T-cell (primary cell): ENCODE results near the gene UBA5. TPM values are rescaled to one million over a fixed set of nuclear protein-coding genes. Genes with fewer than 3 reads are reported as not detected.

Experiments
- ATAC-seq, 4 experiments: fragments of 200-7000 bp in 3 of 4; fragments of 150-1000 bp in 1 of 4; cut with Tn5 transposase; replicated peaks in 1 of 4; 1 replicate in 3 of 4; 2 replicates in 1 of 4; pipeline ENCODE4 v1.10.0; 2021; ENCODE audit warnings: moderate library complexity in 3 of 4, mild to moderate bottlenecking in 2 of 4, moderate number of reproducible peaks in 1 of 4
- CTCF ChIA-PET, 2 donors: fragments of 300-600 bp; sonication (Branson Sonifier 250); formaldehyde crosslinking; loops; one replicate each; lab custom pipeline; 2022; ENCODE audit warnings: antibody characterized with exemption in 2 of 2; lab: Charles Lee
- POLR2A ChIA-PET, 2 donors: fragments of 300-600 bp; sonication (Branson Sonifier 250); formaldehyde crosslinking; loops; one replicate each; lab custom pipeline; 2022; ENCODE audit warnings: antibody characterized with exemption in 2 of 2; lab: Charles Lee
- DNase-seq, 35 experiments: peaks; one replicate each; pipeline versions ENCODE4 v3.0.0 to v3.0.0-alpha.2; 2013 to 2023
- H3K27ac ChIP-seq: one replicate; pipeline ENCODE4 v1.5.1; 2013; ENCODE audit warnings: low read length
- H3K27me3 ChIP-seq, 2 experiments: replicated peaks in 1 of 2; 1 replicate in 1 of 2; 2 replicates in 1 of 2; pipeline versions ENCODE4 v1.6.1 to v1.7.0; 2013; ENCODE audit warnings: low read length in 1 of 2, mixed read lengths in 1 of 2; ENCODE audit not compliant: control insufficient read depth in 2 of 2, insufficient read depth in 2 of 2; ENCODE audit errors: extremely low read depth in 1 of 2
- H3K36me3 ChIP-seq, 2 donors: 1 replicate in 1 of 2; 2 replicates in 1 of 2; pipeline versions ENCODE4 v1.6.1 to v1.7.0; 2013; ENCODE audit warnings: low read length in 1 of 2; ENCODE audit not compliant: control insufficient read depth in 2 of 2, insufficient read depth in 1 of 2; ENCODE audit errors: extremely low read depth in 1 of 2
- H3K4me1 ChIP-seq, 2 experiments: 1 replicate in 1 of 2; 2 replicates in 1 of 2; pipeline versions ENCODE4 v1.6.1 to v1.7.0; 2013; ENCODE audit warnings: low read length in 2 of 2, mixed read lengths in 1 of 2; ENCODE audit not compliant: insufficient read depth in 2 of 2, control insufficient read depth in 1 of 2; ENCODE audit errors: extremely low read depth in 1 of 2
- H3K4me3 ChIP-seq, 2 donors: 1 replicate in 1 of 2; 2 replicates in 1 of 2; pipeline versions ENCODE4 v1.5.1 to v1.7.0; 2013; ENCODE audit warnings: mild to moderate bottlenecking in 2 of 2, low read length in 1 of 2, moderate library complexity in 1 of 2; ENCODE audit not compliant: control insufficient read depth in 1 of 2; ENCODE audit errors: extremely low read depth in 1 of 2
- H3K9me3 ChIP-seq: 2 replicates; pipeline ENCODE4 v1.7.0; 2013
- H3K27ac Mint-ChIP-seq, 2 donors: one replicate each; pipeline ENCODE4 v1.8.0; 2020 to 2021; ENCODE audit warnings: mild to moderate bottlenecking in 2 of 2, mixed read lengths in 2 of 2
- H3K27me3 Mint-ChIP-seq, 2 donors: one replicate each; pipeline ENCODE4 v1.8.0; 2021 to 2022; ENCODE audit warnings: mixed read lengths in 2 of 2
- H3K36me3 Mint-ChIP-seq: one replicate; pipeline ENCODE4 v1.8.0; 2021; ENCODE audit warnings: mixed read lengths
- H3K4me1 Mint-ChIP-seq, 3 donors: one replicate each; pipeline ENCODE4 v1.8.0; 2020 to 2022; ENCODE audit warnings: mixed read lengths in 3 of 3, mild to moderate bottlenecking in 1 of 3
- H3K4me3 Mint-ChIP-seq, 3 donors: one replicate each; pipeline ENCODE4 v1.8.0; 2020 to 2022; ENCODE audit warnings: mild to moderate bottlenecking in 3 of 3, mixed read lengths in 3 of 3, moderate library complexity in 3 of 3
- H3K9me3 Mint-ChIP-seq, 3 donors: one replicate each; pipeline ENCODE4 v1.8.0; 2020 to 2022; ENCODE audit warnings: mixed read lengths in 3 of 3
- WGBS: methylation state at CpG from one replicate; pipeline ENCODE4 v1.1.5; 2013; ENCODE audit warnings: missing lambda C conversion rate; ENCODE audit not compliant: insufficient coverage; 5-methylcytosine and 5-hydroxymethylcytosine counted together
- total RNA-seq, 35 experiments: library from RNA in 6 of 35; stranded (reverse) in 6 of 35; fragments of 120-200 nt in 1 of 35; gene quantifications; one replicate each; pipeline versions ENCODE4 v1.2.1 to v1.2.4 and lab custom pipeline; 2013 to 2026

Gene UBA5
- total RNA-seq, 5 donors from 2014 or later (not counting 1 experiment from before 2014, with no cell fraction given): 24.7 to 42.2 (median 27.7) TPM

- Histone ChIP-seq H3K4me3 (no peak overlapping the region), H3K4me1 (peaks cover 0 to 3% of the 10 kb centered on the region in 2 experiments), H3K27ac (no peak overlapping the region), H3K36me3 (peaks cover 0 to 21% of the 10 kb centered on the region in 2 donors), H3K27me3 (no peaks in the 10 kb centered on the region), H3K9me3 (no peaks in the 10 kb centered on the region)
- DNase-seq (no peak), ATAC-seq (no peak)
- H3K4me1 Mint-ChIP-seq: peaks cover 0 to 11% (median 4%) of the 10 kb centered on the region in 3 donors
- no peak overlapping the region for H3K27ac Mint-ChIP-seq
- POLR2A ChIA-PET: interaction anchor here in 1 of 2 donors (0.6 kb wide), 2 partner anchors 53 to 265 kb away, joined by 4 read pairs; no protein-coding TSS in a partner anchor
- H3K9me3 Mint-ChIP-seq: no peaks in the 10 kb centered on the region
- H3K27me3 Mint-ChIP-seq: no peaks in the 10 kb centered on the region
- peaks cover 51% of the 10 kb centered on the region for H3K36me3 Mint-ChIP-seq
- no CpG with 5 or more reads among the region's 1 CpG for WGBS
- CTCF ChIA-PET: interaction anchor here in 1 of 2 donors (0.9 kb wide), 1 partner anchor 28 kb away, joined by 3 read pairs; no protein-coding TSS in a partner anchor
- H3K4me3 Mint-ChIP-seq: no peak overlapping the region
Measured at GRCh38 chr3:132623646-132624045, 36.5 kb upstream of the UBA5 start.

GRCh38 chr3:132624790-132625189 lies 35.3 kb upstream of the UBA5 start:
- H3K27me3 ChIP-seq: no peaks in the 10 kb centered on the region
- peaks cover 0 to 11% (median 4%) of the 10 kb centered on the region in 3 donors for H3K4me1 Mint-ChIP-seq
- ChIA-PET POLR2A (no interaction called here), CTCF (no interaction called here)
- H3K4me3 ChIP-seq: no peak overlapping the region
- no peaks in the 10 kb centered on the region for H3K9me3 Mint-ChIP-seq
- H3K27ac Mint-ChIP-seq: no peak overlapping the region
- peaks cover 0 to 3% of the 10 kb centered on the region in 2 experiments for H3K4me1 ChIP-seq
- no peak overlapping the region for H3K4me3 Mint-ChIP-seq
- H3K36me3 ChIP-seq: peaks cover 0 to 21% of the 10 kb centered on the region in 2 donors
- H3K36me3 Mint-ChIP-seq: peaks cover 53% of the 10 kb centered on the region
- H3K27ac ChIP-seq: no peak overlapping the region
- ATAC-seq (no peak), DNase-seq (no peak)
- no peaks in the 10 kb centered on the region for H3K27me3 Mint-ChIP-seq
- WGBS: 100% methylated on average over 1 of the region's 7 CpGs
- no peaks in the 10 kb centered on the region for H3K9me3 ChIP-seq

- Mint-ChIP-seq H3K27ac (no peak overlapping the region), H3K27me3 (no peaks in the 10 kb centered on the region), H3K4me1 (peaks cover 0 to 11% (median 4%) of the 10 kb centered on the region in 3 donors), H3K36me3 (peaks cover 54% of the 10 kb centered on the region), H3K9me3 (no peaks in the 10 kb centered on the region), H3K4me3 (no peak overlapping the region)
- Histone ChIP-seq H3K36me3 (peaks cover 0 to 18% of the 10 kb centered on the region in 2 donors), H3K27ac (no peak overlapping the region), H3K27me3 (no peaks in the 10 kb centered on the region), H3K9me3 (no peaks in the 10 kb centered on the region), H3K4me3 (no peak overlapping the region), H3K4me1 (peaks cover 0 to 3% of the 10 kb centered on the region in 2 experiments)
- WGBS: no CpG with 5 or more reads among the region's 1 CpG
- DNase-seq (no peak), ATAC-seq (no peak)
- CTCF ChIA-PET: interaction anchor here (0.9 to 1.3 kb wide), 3 partner anchors 14 to 17 kb away, joined by 3 to 5 read pairs (median 4); no protein-coding TSS in a partner anchor
- POLR2A ChIA-PET: interaction anchor here (0.6 kb wide), 2 partner anchors 157 to 177 kb away, joined by 3 read pairs; no protein-coding TSS in a partner anchor
Measured at GRCh38 chr3:132625613-132626012, 34.5 kb upstream of the UBA5 start.

- peaks cover 0 to 3% of the 10 kb centered on the region in 2 experiments for H3K4me1 ChIP-seq
- ChIA-PET POLR2A (interaction anchor here in 1 of 2 donors (0.6 kb wide), 1 partner anchor 107 kb away, joined by 3 read pairs; no protein-coding TSS in a partner anchor), CTCF (no interaction called here)
- DNase-seq (no peak), ATAC-seq (no peak)
- H3K27me3 Mint-ChIP-seq: no peaks in the 10 kb centered on the region
- no peak overlapping the region for H3K27ac ChIP-seq
- peaks cover 44% of the 10 kb centered on the region for H3K36me3 Mint-ChIP-seq
- H3K9me3 Mint-ChIP-seq: no peaks in the 10 kb centered on the region
- H3K4me1 Mint-ChIP-seq: peaks cover 0 to 9% (median 4%) of the 10 kb centered on the region in 3 donors
- no peak overlapping the region for H3K27ac Mint-ChIP-seq
- 95% methylated on average over 6 of the region's 6 CpGs for WGBS
- H3K27me3 ChIP-seq: no peaks in the 10 kb centered on the region
- H3K4me3 ChIP-seq: no peak overlapping the region
- no peak overlapping the region for H3K4me3 Mint-ChIP-seq
- H3K36me3 ChIP-seq: peaks cover 0 to 14% of the 10 kb centered on the region in 2 donors
- H3K9me3 ChIP-seq: no peaks in the 10 kb centered on the region
Measured at GRCh38 chr3:132626955-132627354, 33.2 kb upstream of the UBA5 start.

- no peaks in the 10 kb centered on the region for H3K27me3 Mint-ChIP-seq
- no CpG with 5 or more reads among the region's 2 CpGs for WGBS
Measured at GRCh38 chr3:132628157-132628556, 32.0 kb upstream of the UBA5 start.

GRCh38 chr3:132629928-132630327 lies 30.2 kb upstream of the UBA5 start:
- Histone ChIP-seq H3K27me3 (no peaks in the 10 kb centered on the region), H3K4me1 (no peaks in the 10 kb centered on the region), H3K27ac (no peak overlapping the region), H3K36me3 (peaks cover 0 to 14% of the 10 kb centered on the region in 2 donors), H3K9me3 (no peaks in the 10 kb centered on the region), H3K4me3 (no peak overlapping the region)
- Mint-ChIP-seq H3K4me3 (no peak overlapping the region), H3K27me3 (no peaks in the 10 kb centered on the region), H3K4me1 (no peaks in the 10 kb centered on the region), H3K27ac (no peak overlapping the region), H3K36me3 (peaks cover 49% of the 10 kb centered on the region), H3K9me3 (no peaks in the 10 kb centered on the region)
- DNase-seq (no peak), ATAC-seq (no peak)
- no CpG with 5 or more reads among the region's 1 CpG for WGBS
- CTCF ChIA-PET: no interaction called here
- POLR2A ChIA-PET: no interaction called here

More at GRCh38 chr3:132628157-132628556, 32.0 kb upstream of the UBA5 start:
- peaks cover 48% of the 10 kb centered on the region for H3K36me3 Mint-ChIP-seq
- no peak overlapping the region for H3K27ac ChIP-seq
- H3K27me3 ChIP-seq: no peaks in the 10 kb centered on the region
- ChIA-PET CTCF (no interaction called here), POLR2A (no interaction called here)
- no peaks in the 10 kb centered on the region for H3K9me3 Mint-ChIP-seq
- H3K4me1 ChIP-seq: no peaks in the 10 kb centered on the region
- no peak for DNase-seq
- H3K4me1 Mint-ChIP-seq: peaks cover 0 to 3% (median 2%) of the 10 kb centered on the region in 3 donors
- no peaks in the 10 kb centered on the region for H3K9me3 ChIP-seq
- H3K4me3 ChIP-seq: no peak overlapping the region
- H3K27ac Mint-ChIP-seq: no peak overlapping the region
- H3K36me3 ChIP-seq: peaks cover 0 to 14% of the 10 kb centered on the region in 2 donors
- no peak for ATAC-seq
- no peak overlapping the region for H3K4me3 Mint-ChIP-seq
